Measurements from ENCODE around the gene EIF3D.

GRCh38 chr22:36463783-36464184, 65.2 kb downstream of the EIF3D start:
- TF ChIP-seq, protein P1, sequence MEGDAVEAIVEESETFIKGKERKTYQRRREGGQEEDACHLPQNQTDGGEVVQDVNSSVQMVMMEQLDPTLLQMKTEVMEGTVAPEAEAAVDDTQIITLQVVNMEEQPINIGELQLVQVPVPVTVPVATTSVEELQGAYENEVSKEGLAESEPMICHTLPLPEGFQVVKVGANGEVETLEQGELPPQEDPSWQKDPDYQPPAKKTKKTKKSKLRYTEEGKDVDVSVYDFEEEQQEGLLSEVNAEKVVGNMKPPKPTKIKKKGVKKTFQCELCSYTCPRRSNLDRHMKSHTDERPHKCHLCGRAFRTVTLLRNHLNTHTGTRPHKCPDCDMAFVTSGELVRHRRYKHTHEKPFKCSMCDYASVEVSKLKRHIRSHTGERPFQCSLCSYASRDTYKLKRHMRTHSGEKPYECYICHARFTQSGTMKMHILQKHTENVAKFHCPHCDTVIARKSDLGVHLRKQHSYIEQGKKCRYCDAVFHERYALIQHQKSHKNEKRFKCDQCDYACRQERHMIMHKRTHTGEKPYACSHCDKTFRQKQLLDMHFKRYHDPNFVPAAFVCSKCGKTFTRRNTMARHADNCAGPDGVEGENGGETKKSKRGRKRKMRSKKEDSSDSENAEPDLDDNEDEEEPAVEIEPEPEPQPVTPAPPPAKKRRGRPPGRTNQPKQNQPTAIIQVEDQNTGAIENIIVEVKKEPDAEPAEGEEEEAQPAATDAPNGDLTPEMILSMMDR (IDR thresholded peaks at IDR 0.05; ENCODE audit: insufficient read depth, low read length) = no peak
- TF ChIP-seq POLR2AphosphoS5 (IDR thresholded peaks at IDR 0.05; ENCODE audit: low read depth) (no peak), GABPA (IDR thresholded peaks at IDR 0.05; ENCODE audit: low read depth) (no peak)
